ENCODE results near the gene SMO. TPM values are rescaled to one million over a fixed set of nuclear protein-coding genes. Genes with fewer than 3 reads are reported as not detected.
A peak's percentile ranks its signal among the peaks of the same experiment; 100 is the strongest.

Gene SMO
- total and polyA plus RNA-seq, 2 experiments from 2014 or later = 13.1 to 61.5 TPM

DNA sequence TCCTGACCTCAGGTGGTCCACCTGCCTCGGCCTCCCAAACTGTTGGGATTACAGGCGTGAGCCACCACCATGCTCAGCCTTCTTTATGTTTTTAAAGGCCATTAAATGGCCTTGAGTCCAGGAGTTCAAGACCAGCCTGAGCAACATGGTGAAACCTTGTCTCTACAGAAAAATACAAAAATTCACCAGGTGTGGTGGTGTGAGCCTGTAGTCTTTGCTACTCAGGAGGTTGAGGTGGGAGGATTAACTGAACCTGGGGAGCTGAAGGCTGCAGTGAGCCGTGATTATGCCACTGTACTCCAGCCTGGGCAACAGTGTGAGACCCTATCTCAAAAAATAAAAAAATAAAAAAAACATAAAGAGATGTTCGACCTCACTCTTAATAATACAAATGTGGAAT lies 11.0 kb downstream of the SMO start:
- no peaks in the 10 kb centered on the region for H3K4me1 Mint-ChIP-seq
- H3K9me3 Mint-ChIP-seq = no peaks in the 10 kb centered on the region; the same call in 2 of the 3 replicates
- ATAC-seq (no peak), DNase-seq (ENCODE audit: low spot score) (no peak)
- H3K27ac Mint-ChIP-seq = no peak overlapping the region
- Histone ChIP-seq H3K4me2 (no peak overlapping the region), H3K4me3 (no peak overlapping the region), H3K27me3 (ENCODE audit: insufficient read depth) (no peaks in the 10 kb centered on the region), H3K36me3 (ENCODE audit: insufficient read depth) (peaks cover 9% of the 10 kb centered on the region), H3K4me1 (ENCODE audit: insufficient read depth) (no peaks in the 10 kb centered on the region), H4K20me1 (replicated peaks; ENCODE audit: insufficient read depth) (peaks cover 28% of the 10 kb centered on the region; the same call in 1 of the 2 replicates), H3K27ac (ENCODE audit: low read depth) (no peak overlapping the region), H3F3A (replicated peaks; ENCODE audit: low read depth) (no peaks in the 10 kb centered on the region), H2AFZ (no peak overlapping the region), H3K79me2 (replicated peaks; ENCODE audit: insufficient read depth) (peaks cover 82% of the 10 kb centered on the region), H3K9me2 (ENCODE audit: insufficient read depth) (no peaks in the 10 kb centered on the region)
- H3K36me3 Mint-ChIP-seq (ENCODE audit: low read depth) = peaks cover 42% of the 10 kb centered on the region
- no peak for TF ChIP-seq EZH2phosphoT487 (IDR thresholded peaks at IDR 0.05; ENCODE audit: unreplicated experiment)
- TF ChIP-seq, protein P1, sequence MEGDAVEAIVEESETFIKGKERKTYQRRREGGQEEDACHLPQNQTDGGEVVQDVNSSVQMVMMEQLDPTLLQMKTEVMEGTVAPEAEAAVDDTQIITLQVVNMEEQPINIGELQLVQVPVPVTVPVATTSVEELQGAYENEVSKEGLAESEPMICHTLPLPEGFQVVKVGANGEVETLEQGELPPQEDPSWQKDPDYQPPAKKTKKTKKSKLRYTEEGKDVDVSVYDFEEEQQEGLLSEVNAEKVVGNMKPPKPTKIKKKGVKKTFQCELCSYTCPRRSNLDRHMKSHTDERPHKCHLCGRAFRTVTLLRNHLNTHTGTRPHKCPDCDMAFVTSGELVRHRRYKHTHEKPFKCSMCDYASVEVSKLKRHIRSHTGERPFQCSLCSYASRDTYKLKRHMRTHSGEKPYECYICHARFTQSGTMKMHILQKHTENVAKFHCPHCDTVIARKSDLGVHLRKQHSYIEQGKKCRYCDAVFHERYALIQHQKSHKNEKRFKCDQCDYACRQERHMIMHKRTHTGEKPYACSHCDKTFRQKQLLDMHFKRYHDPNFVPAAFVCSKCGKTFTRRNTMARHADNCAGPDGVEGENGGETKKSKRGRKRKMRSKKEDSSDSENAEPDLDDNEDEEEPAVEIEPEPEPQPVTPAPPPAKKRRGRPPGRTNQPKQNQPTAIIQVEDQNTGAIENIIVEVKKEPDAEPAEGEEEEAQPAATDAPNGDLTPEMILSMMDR (conservative IDR thresholded peaks at IDR 0.05; ENCODE audit: low read depth in 2 of 2) = no peak
- TF ChIP-seq NANOG (IDR thresholded peaks at IDR 0.05; ENCODE audit: borderline replicate concordance) = no peak
- TF ChIP-seq ZNF331 (CRISPR knock-in tag; IDR thresholded peaks at IDR 0.05; ENCODE audit: low read depth) = no peak
- no peak overlapping the region for H3K4me3 Mint-ChIP-seq
- peaks cover 4% of the 10 kb centered on the region for H3K27me3 Mint-ChIP-seq (ENCODE audit: insufficient read depth, low read depth, poor library complexity)

DNA sequence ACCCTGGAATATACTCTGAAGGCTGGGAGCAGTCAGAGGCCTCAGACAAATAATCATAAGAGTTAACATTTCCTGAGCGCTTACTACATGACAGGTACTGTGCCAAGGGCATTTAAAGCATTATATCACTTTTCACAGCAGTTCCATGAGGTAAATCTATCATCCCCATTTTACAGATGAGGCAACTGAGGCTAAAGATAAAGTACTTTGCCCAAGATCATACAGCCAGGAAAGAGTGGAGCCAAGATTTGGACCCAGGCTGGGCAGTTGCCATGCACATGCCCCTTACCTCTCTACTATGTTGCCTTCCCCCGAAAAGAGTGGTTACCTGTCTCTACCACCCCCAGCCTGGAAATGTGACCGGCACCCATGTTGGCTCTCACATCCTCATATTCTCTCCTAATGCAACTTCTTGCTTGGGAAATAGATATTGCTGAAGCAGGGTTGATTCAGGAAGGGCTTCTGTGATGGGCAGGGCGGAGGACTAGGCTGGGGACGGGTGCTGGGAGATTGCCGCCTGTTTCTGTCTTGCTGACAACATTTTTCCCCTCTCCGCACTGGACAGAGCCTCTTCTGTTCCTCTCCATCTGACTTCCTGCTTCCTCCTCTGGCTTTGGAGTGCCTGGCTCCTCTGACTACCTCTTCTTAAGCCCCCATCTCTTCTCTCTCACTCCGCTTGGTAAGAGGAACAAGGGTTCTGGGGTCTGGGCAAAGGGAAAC lies 13.8 kb downstream of the SMO start:
- H4K20me1 ChIP-seq (replicated peaks; ENCODE audit: insufficient read depth) = peaks cover 17% of the 10 kb centered on the region; the same call in 1 of the 2 replicates
- peaks cover 5% of the 10 kb centered on the region; the same call in 1 of the 2 replicates for H3K36me3 ChIP-seq (ENCODE audit: insufficient read depth)
- H3K27ac ChIP-seq (ENCODE audit: low read depth) = no peak overlapping the region
- H2AFZ ChIP-seq = no peak overlapping the region
- H3K4me2 ChIP-seq = no peak overlapping the region
- H3K27me3 ChIP-seq (ENCODE audit: insufficient read depth) = no peaks in the 10 kb centered on the region
- H3K27me3 Mint-ChIP-seq (ENCODE audit: insufficient read depth, low read depth, poor library complexity) = peaks cover 2% of the 10 kb centered on the region
- no peaks in the 10 kb centered on the region for H3K9me2 ChIP-seq (ENCODE audit: insufficient read depth)
- peak overlapping the region; percentile 74; the same call in 1 of the 2 replicates for H3K27ac Mint-ChIP-seq
- peaks cover 43% of the 10 kb centered on the region for H3K36me3 Mint-ChIP-seq (ENCODE audit: low read depth)
- peaks cover 54% of the 10 kb centered on the region for H3K79me2 ChIP-seq (replicated peaks; ENCODE audit: insufficient read depth)
- H3K4me3 ChIP-seq = no peak overlapping the region
- no peaks in the 10 kb centered on the region for H3K4me1 Mint-ChIP-seq
- ATAC-seq = no peak
- no peaks in the 10 kb centered on the region for H3F3A ChIP-seq (replicated peaks; ENCODE audit: low read depth)
- H3K9me3 Mint-ChIP-seq = no peaks in the 10 kb centered on the region; the same call in 2 of the 3 replicates
- H3K4me1 ChIP-seq (ENCODE audit: insufficient read depth) = no peaks in the 10 kb centered on the region
- H3K4me3 Mint-ChIP-seq = no peak overlapping the region
- DNase-seq (ENCODE audit: low spot score) = no peak
- TF ChIP-seq JUNB (IDR thresholded peaks at IDR 0.05; ENCODE audit: unreplicated experiment) = no peak
- TF ChIP-seq, protein P1 (conservative IDR thresholded peaks at IDR 0.05; ENCODE audit: low read depth in 2 of 2) = no peak
- no peak for TF ChIP-seq CREB1 (CRISPR knock-in tag; IDR thresholded peaks at IDR 0.05; ENCODE audit: low read depth)
- no peak for TF ChIP-seq EZH2 (IDR thresholded peaks at IDR 0.05; ENCODE audit: low read depth, unreplicated experiment)
- no peak for TF ChIP-seq ETS1 (IDR thresholded peaks at IDR 0.05)
- no peak for TF ChIP-seq STAT1 (IDR thresholded peaks at IDR 0.05; ENCODE audit: unreplicated experiment)
- TF ChIP-seq EZH2phosphoT487 (IDR thresholded peaks at IDR 0.05; ENCODE audit: unreplicated experiment) = no peak
- TF ChIP-seq NANOG (IDR thresholded peaks at IDR 0.05; ENCODE audit: borderline replicate concordance) = no peak
- TF ChIP-seq ZNF114 (CRISPR knock-in tag; IDR thresholded peaks at IDR 0.05) = no peak
- TF ChIP-seq REST (IDR thresholded peaks at IDR 0.05; ENCODE audit: unreplicated experiment) = no peak

Measured in GM23338 (cell line).